A549 (cell line): ENCODE results near the gene FAM227A. TPM values are rescaled to one million over a fixed set of nuclear protein-coding genes. Genes with fewer than 3 reads are reported as not detected.

Experiments
- ATAC-seq, 2 experiments: fragments of 200-7000 bp in 1 of 2; fragments of >200 bp in 1 of 2; cut with Nextera tagmentation in 1 of 2; cut with Tn5 transposase in 1 of 2; 3 replicates each; pipeline versions ENCODE4 v1.8.0 to v1.9.1; 2018 to 2020; ENCODE audit warnings: mild to moderate bottlenecking in 1 of 2, moderate library complexity in 1 of 2
- CTCF ChIA-PET: fragments of 300-600 bp; sonication (Branson Sonifier 250); formaldehyde crosslinking; extraction: SDS; loops from one replicate; lab custom pipeline; 2021; ENCODE audit warnings: antibody characterized with exemption, inconsistent platforms; lab: Yijun Ruan, JAX
- POLR2A ChIA-PET: fragments of 350-600 bp; formaldehyde crosslinking; extraction: SDS; loops from one replicate; lab custom pipeline; 2021; ENCODE audit warnings: antibody characterized with exemption, inconsistent platforms; lab: Yijun Ruan, JAX
- DNase-seq, 2 experiments: peaks; one replicate each; pipeline versions ENCODE4 v3.0.0 to v3.0.0-alpha.2; 2011 to 2016; ENCODE audit warnings: low read depth in 1 of 2, low spot score in 1 of 2
- FAIRE-seq: peaks from 2 replicates; lab custom pipeline; 2011; peaks lifted over from hg19 to GRCh38; lab: Jason Lieb, UNC
- H3K27ac ChIP-seq, 2 experiments: fragments of >200 bp; sonication (Bioruptor Twin); formaldehyde crosslinking; 3 replicates each; pipeline ENCODE4 v1.5.1; 2016 to 2017
- H3K4me1 ChIP-seq: fragments of >200 bp; sonication (Bioruptor Twin); formaldehyde crosslinking; 3 replicates; pipeline ENCODE4 v1.6.1; 2016
- H3K4me2 ChIP-seq: fragments of >200 bp; sonication (Bioruptor Twin); formaldehyde crosslinking; 3 replicates; pipeline ENCODE4 v1.6.1; 2016
- H3K4me3 ChIP-seq: fragments of >200 bp; sonication (Bioruptor Twin); formaldehyde crosslinking; 3 replicates; pipeline ENCODE4 v1.5.1; 2016
- H3K9me3 ChIP-seq: fragments of >200 bp; sonication (Bioruptor Twin); formaldehyde crosslinking; 3 replicates; pipeline ENCODE4 v1.6.1; 2016
- EP300 ChIP-seq, 2 experiments: fragments of >200 bp; sonication (Bioruptor Twin); formaldehyde crosslinking; IDR thresholded peaks; 2 replicates in 1 of 2; 3 replicates in 1 of 2; pipeline ENCODE4 v1.6.1; 2016 to 2017
- FOSL2 ChIP-seq, 2 experiments: fragments of 450-650 bp in 1 of 2; fragments of >200 bp in 1 of 2; sonication (Bioruptor Twin) in 1 of 2; formaldehyde crosslinking; IDR thresholded peaks; 2 replicates each; pipeline versions ENCODE4 v1.5.0 to v1.6.1; 2016 to 2020; ENCODE audit warnings: mild to moderate bottlenecking in 1 of 2, moderate library complexity in 1 of 2
- FOXS1 ChIP-seq: fragments of 250-450 bp; sonication (Bioruptor Pico); IDR thresholded peaks from 2 replicates; pipeline ENCODE4 v1.5.0; 2020; ENCODE audit warnings: mild to moderate bottlenecking, moderate library complexity
- GATA3 ChIP-seq: IDR thresholded peaks from 2 replicates; pipeline ENCODE4 v1.6.1; 2012; ENCODE audit warnings: borderline replicate concordance
- HDAC2 ChIP-seq: fragments of 200-600 bp; sonication (generic); IDR thresholded peaks from 2 replicates; pipeline ENCODE4 v1.6.1; 2016
- JUN ChIP-seq, 2 experiments: fragments of >200 bp; sonication (Bioruptor Twin); formaldehyde crosslinking; IDR thresholded peaks; 2 replicates in 1 of 2; 3 replicates in 1 of 2; pipeline ENCODE4 v1.6.1; 2016 to 2017
- JUNB ChIP-seq: fragments of >200 bp; sonication (Bioruptor Twin); formaldehyde crosslinking; IDR thresholded peaks from 2 replicates; pipeline ENCODE4 v1.6.1; 2016
- KDM1A ChIP-seq: fragments of 200-600 bp; sonication (generic); IDR thresholded peaks from 2 replicates; pipeline ENCODE4 v1.6.1; 2016; ENCODE audit warnings: low read depth, mild to moderate bottlenecking
- KDM5A ChIP-seq: fragments of 200-600 bp; sonication (generic); IDR thresholded peaks from 2 replicates; pipeline ENCODE4 v1.6.1; 2016; ENCODE audit warnings: antibody characterized with exemption, mild to moderate bottlenecking
- MYC ChIP-seq: IDR thresholded peaks from 2 replicates; pipeline ENCODE4 v1.6.1; 2012; ENCODE audit warnings: mild to moderate bottlenecking, inconsistent platforms, low read length, improper control_type of control experiment, borderline replicate concordance
- NR3C1 ChIP-seq: fragments of >200 bp; sonication (Bioruptor Twin); formaldehyde crosslinking; IDR thresholded peaks from 3 replicates; pipeline ENCODE4 v1.6.1; 2017
- PBX3 ChIP-seq: IDR thresholded peaks from 2 replicates; pipeline ENCODE4 v1.6.1; 2012
- PHF8 ChIP-seq: fragments of 200-600 bp; sonication (generic); IDR thresholded peaks from 2 replicates; pipeline ENCODE4 v1.6.1; 2016; ENCODE audit warnings: low read depth, mild to moderate bottlenecking, antibody characterized with exemption, moderate library complexity, borderline replicate concordance
- POLR2A ChIP-seq: IDR thresholded peaks from 2 replicates; pipeline ENCODE4 v1.6.1; 2012; ENCODE audit warnings: mild to moderate bottlenecking, low read length
- RAD21 ChIP-seq, 2 experiments: fragments of >200 bp in 1 of 2; sonication (Bioruptor Twin) in 1 of 2; formaldehyde crosslinking in 1 of 2; IDR thresholded peaks in 1 of 2; conservative IDR thresholded peaks in 1 of 2; 2 replicates in 1 of 2; 3 replicates in 1 of 2; pipeline ENCODE4 v1.6.1; 2012 to 2018; ENCODE audit warnings: inconsistent platforms in 1 of 2
- SMC3 ChIP-seq: fragments of >200 bp; sonication (Bioruptor Twin); formaldehyde crosslinking; IDR thresholded peaks from 3 replicates; pipeline ENCODE4 v1.6.1; 2018; ENCODE audit warnings: inconsistent platforms
- WGBS: methylation state at CpG from one replicate; pipeline ENCODE4 v1.1.6; 2017; ENCODE audit errors: missing lambda C conversion rate; 5-methylcytosine and 5-hydroxymethylcytosine counted together
- polyA plus RNA-seq, 4 experiments: library from polyadenylated mRNA; depleted of rRNA in 3 of 4; stranded (reverse); fragments of >200 nt; fragmentation: RNase III in 1 of 4; extraction: RNeasy Plus Mini Kit Qiagen cat#74134 plus additional on column Dnase treatment in 1 of 4; gene quantifications; 2 replicates in 3 of 4; 3 replicates in 1 of 4; pipeline ENCODE4 v1.2.3, GENCODE V29; 2011 to 2017
- TF ChIP-seq, protein P1 (sequence below): IDR thresholded peaks from 2 replicates; pipeline ENCODE4 v1.6.1; 2012
- TF ChIP-seq, protein P2 (sequence below): fragments of 250-450 bp; sonication (Bioruptor Pico); IDR thresholded peaks from 2 replicates; pipeline ENCODE4 v1.5.0; 2021; ENCODE audit warnings: mild to moderate bottlenecking, moderate library complexity, borderline replicate concordance
- TF ChIP-seq, protein P3 (sequence below): fragments of >200 bp; sonication (Bioruptor Twin); formaldehyde crosslinking; IDR thresholded peaks from 3 replicates; pipeline ENCODE4 v1.5.1; 2016

Gene FAM227A
- polyA plus RNA-seq, 2 of the 4 experiments (the other 2 are of a cell fraction) = 1.4 to 3.5 TPM

- ChIA-PET POLR2A (interaction anchor here (0.6 to 1.8 kb wide), 9 partner anchors 11 to 784 kb away, joined by 3 to 15 read pairs (median 6); partner anchors contain the start of genes GTPBP1 and JOSD1), CTCF (interaction anchor here (0.6 to 3.5 kb wide), 15 partner anchors 9 to 629 kb away, joined by 3 to 47 read pairs (median 5); no protein-coding TSS in a partner anchor)
- FAIRE-seq (no peak), ATAC-seq (peak; percentile 99), DNase-seq (peak; percentile 85 to 87)
- Histone ChIP-seq H3K4me1 (no peaks in the 10 kb centered on the region), H3K9me3 (peaks cover 8% of the 10 kb centered on the region), H3K4me3 (peak within 1 kb of the TSS; percentile 87), H3K27ac (peak within 1 kb of the TSS; percentile 88 to 92), H3K4me2 (peak within 1 kb of the TSS; percentile 87)
- TF ChIP-seq POLR2A (peak; percentile 60), PBX3 (0 out of 2 replicates have a peak, but pooled peaks have one; percentile 31), HDAC2 (peak; percentile 97), SMC3 (peak; percentile 51), KDM5A (peak; percentile 99), FOXS1 (CRISPR knock-in tag) (0 out of 2 replicates have a peak, but pooled peaks have one; percentile 36), FOSL2 (IDR thresholded peaks at IDR 0.05) (no peak), FOSL2 (CRISPR knock-in tag; IDR thresholded peaks at IDR 0.05) (peak; percentile 3; the same call in 1 of the 2 replicates), NR3C1 (no peak), PHF8 (peak; percentile 87; the same call in 1 of the 2 replicates), KDM1A (no peak), RAD21 (conservative IDR thresholded peaks at IDR 0.05 in 1 of 2, IDR thresholded peaks at IDR 0.05 in 1 of 2) (peak in 1 of 2 experiments; percentile 36; a peak in 1 of 5 replicates), JUN (IDR thresholded peaks at IDR 0.05) (peak; percentile 75 to 94; a peak in 4 of 5 replicates), GATA3 (0 out of 2 replicates have a peak, but pooled peaks have one; percentile 35), MYC (0 out of 2 replicates have a peak, but pooled peaks have one; percentile 53), EP300 (IDR thresholded peaks at IDR 0.05) (no peak), JUNB (no peak)
- TF ChIP-seq, protein P1, sequence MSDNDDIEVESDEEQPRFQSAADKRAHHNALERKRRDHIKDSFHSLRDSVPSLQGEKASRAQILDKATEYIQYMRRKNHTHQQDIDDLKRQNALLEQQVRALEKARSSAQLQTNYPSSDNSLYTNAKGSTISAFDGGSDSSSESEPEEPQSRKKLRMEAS = peak; percentile 82
- TF ChIP-seq, protein P2, sequence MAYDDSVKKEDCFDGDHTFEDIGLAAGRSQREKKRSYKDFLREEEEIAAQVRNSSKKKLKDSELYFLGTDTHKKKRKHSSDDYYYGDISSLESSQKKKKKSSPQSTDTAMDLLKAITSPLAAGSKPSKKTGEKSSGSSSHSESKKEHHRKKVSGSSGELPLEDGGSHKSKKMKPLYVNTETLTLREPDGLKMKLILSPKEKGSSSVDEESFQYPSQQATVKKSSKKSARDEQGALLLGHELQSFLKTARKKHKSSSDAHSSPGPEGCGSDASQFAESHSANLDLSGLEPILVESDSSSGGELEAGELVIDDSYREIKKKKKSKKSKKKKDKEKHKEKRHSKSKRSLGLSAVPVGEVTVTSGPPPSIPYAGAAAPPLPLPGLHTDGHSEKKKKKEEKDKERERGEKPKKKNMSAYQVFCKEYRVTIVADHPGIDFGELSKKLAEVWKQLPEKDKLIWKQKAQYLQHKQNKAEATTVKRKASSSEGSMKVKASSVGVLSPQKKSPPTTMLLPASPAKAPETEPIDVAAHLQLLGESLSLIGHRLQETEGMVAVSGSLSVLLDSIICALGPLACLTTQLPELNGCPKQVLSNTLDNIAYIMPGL = peak; percentile 58; the same call in 1 of the 2 replicates
- TF ChIP-seq, protein P3, sequence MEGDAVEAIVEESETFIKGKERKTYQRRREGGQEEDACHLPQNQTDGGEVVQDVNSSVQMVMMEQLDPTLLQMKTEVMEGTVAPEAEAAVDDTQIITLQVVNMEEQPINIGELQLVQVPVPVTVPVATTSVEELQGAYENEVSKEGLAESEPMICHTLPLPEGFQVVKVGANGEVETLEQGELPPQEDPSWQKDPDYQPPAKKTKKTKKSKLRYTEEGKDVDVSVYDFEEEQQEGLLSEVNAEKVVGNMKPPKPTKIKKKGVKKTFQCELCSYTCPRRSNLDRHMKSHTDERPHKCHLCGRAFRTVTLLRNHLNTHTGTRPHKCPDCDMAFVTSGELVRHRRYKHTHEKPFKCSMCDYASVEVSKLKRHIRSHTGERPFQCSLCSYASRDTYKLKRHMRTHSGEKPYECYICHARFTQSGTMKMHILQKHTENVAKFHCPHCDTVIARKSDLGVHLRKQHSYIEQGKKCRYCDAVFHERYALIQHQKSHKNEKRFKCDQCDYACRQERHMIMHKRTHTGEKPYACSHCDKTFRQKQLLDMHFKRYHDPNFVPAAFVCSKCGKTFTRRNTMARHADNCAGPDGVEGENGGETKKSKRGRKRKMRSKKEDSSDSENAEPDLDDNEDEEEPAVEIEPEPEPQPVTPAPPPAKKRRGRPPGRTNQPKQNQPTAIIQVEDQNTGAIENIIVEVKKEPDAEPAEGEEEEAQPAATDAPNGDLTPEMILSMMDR = peak; percentile 63
- WGBS = 1% methylated on average over 4 of the region's 60 CpGs
Observed at GRCh38 chr22:38681582-38682335, 25.6 kb upstream of the FAM227A start, which contains the start of gene TOMM22. Gene TOMM22, plus strand, starts transcription at chr22:38681957. Its CDS starts 22 bp downstream, at chr22:38681979.

GRCh38 chr22:38675833-38676232 is 19.6 kb upstream of the FAM227A start:
- Histone ChIP-seq H3K4me2 (no peak overlapping the region), H3K9me3 (no peaks in the 10 kb centered on the region), H3K27ac (no peak overlapping the region)
- 89% methylated on average over 3 of the region's 3 CpGs for WGBS
- FAIRE-seq (no peak), ATAC-seq (no peak), DNase-seq (no peak)
- POLR2A ChIA-PET = no interaction called here
- no peak for TF ChIP-seq PBX3
- no peak for TF ChIP-seq FOSL2 (IDR thresholded peaks at IDR 0.05)
- no peak for TF ChIP-seq FOSL2 (CRISPR knock-in tag; IDR thresholded peaks at IDR 0.05)
- TF ChIP-seq, all 56 proteins: peak for 0
- H3K4me1 ChIP-seq = no peaks in the 10 kb centered on the region
- H3K4me3 ChIP-seq = no peak overlapping the region
- CTCF ChIA-PET = interaction anchor here (1.4 kb wide), 1 partner anchor 8 kb away, joined by 3 read pairs; no protein-coding TSS in a partner anchor
